Measurements from ENCODE around the gene PIK3R5.

Gene PIK3R5

GRCh38 chr17:8941520-8941919 is 24.0 kb downstream of the PIK3R5 start:
- H3K4me3 ChIP-seq (ENCODE audit: low read depth, low read length): no peak overlapping the region
- in situ Hi-C loops (cut with HindIII; ENCODE audit: low sequenced_read_pairs): no loop called here
- no peak for DNase-seq (ENCODE audit: low read depth)
- no peak for TF ChIP-seq CTCF (IDR thresholded peaks at IDR 0.05; ENCODE audit: low read depth, low read length, missing control alignments)

GRCh38 chr17:8940866-8941471 is 24.5 kb downstream of the PIK3R5 start:
- no peak for TF ChIP-seq CTCF (IDR thresholded peaks at IDR 0.05; ENCODE audit: low read depth, low read length, missing control alignments)
- no peak for DNase-seq (ENCODE audit: low read depth)
- in situ Hi-C loops (cut with HindIII; ENCODE audit: low sequenced_read_pairs): no loop called here
- H3K4me3 ChIP-seq (ENCODE audit: low read depth, low read length): no peak overlapping the region

GRCh38 chr17:8939496-8940334 is 25.8 kb downstream of the PIK3R5 start:
- no peak overlapping the region for H3K4me3 ChIP-seq (ENCODE audit: low read depth, low read length)
- DNase-seq (ENCODE audit: low read depth): no peak
- in situ Hi-C loops (cut with HindIII; ENCODE audit: low sequenced_read_pairs): no loop called here

GRCh38 chr17:8938933-8939332 is 26.6 kb downstream of the PIK3R5 start:
- H3K4me3 ChIP-seq (ENCODE audit: low read depth, low read length): no peak overlapping the region
- in situ Hi-C loops (cut with HindIII; ENCODE audit: low sequenced_read_pairs): no loop called here
- TF ChIP-seq CTCF (IDR thresholded peaks at IDR 0.05; ENCODE audit: low read depth, low read length, missing control alignments): no peak
- no peak for DNase-seq (ENCODE audit: low read depth)

More at GRCh38 chr17:8939496-8940334, 25.8 kb downstream of the PIK3R5 start:
- TF ChIP-seq CTCF (IDR thresholded peaks at IDR 0.05; ENCODE audit: low read depth, low read length, missing control alignments): no peak

GRCh38 chr17:8935191-8935590 is 30.3 kb downstream of the PIK3R5 start:
- H3K4me3 ChIP-seq (ENCODE audit: low read depth, low read length): no peak overlapping the region
- no peak for TF ChIP-seq CTCF (IDR thresholded peaks at IDR 0.05; ENCODE audit: low read depth, low read length, missing control alignments)
- in situ Hi-C loops (cut with HindIII; ENCODE audit: low sequenced_read_pairs): no loop called here
- DNase-seq (ENCODE audit: low read depth): no peak

- no peak for TF ChIP-seq CTCF (IDR thresholded peaks at IDR 0.05; ENCODE audit: low read depth, low read length, missing control alignments)
- no peak for DNase-seq (ENCODE audit: low read depth)
- H3K4me3 ChIP-seq (ENCODE audit: low read depth, low read length): no peak overlapping the region
- in situ Hi-C loops (cut with HindIII; ENCODE audit: low sequenced_read_pairs): no loop called here
These were observed 31.2 kb downstream of the PIK3R5 start for GRCh38 chr17:8934346-8934745.

Measured in astrocyte of the cerebellum (primary cell).